Trophoblast cell (in vitro differentiated cells and primary cell): ENCODE data around the gene NUTM2F.
A peak's percentile ranks its signal among the peaks of the same experiment; 100 is the strongest.

Experiments
- DNase-seq, 2 donors: peaks; one replicate each; pipeline ENCODE4 v3.0.0-alpha.2; 2016
- H2AFZ ChIP-seq: 2 replicates; pipeline ENCODE4 v1.6.1; 2013; ENCODE audit warnings: low read length, moderate library complexity, mild to moderate bottlenecking; ENCODE audit not compliant: insufficient read depth, poor library complexity
- H2AK5ac ChIP-seq: 2 replicates; pipeline ENCODE4 v1.6.1; 2013; ENCODE audit warnings: mild to moderate bottlenecking, low read length
- H2BK120ac ChIP-seq: 2 replicates; pipeline ENCODE4 v1.6.1; 2013; ENCODE audit warnings: low read length, mild to moderate bottlenecking, moderate library complexity; ENCODE audit not compliant: insufficient read depth, poor library complexity
- H2BK12ac ChIP-seq: 2 replicates; pipeline ENCODE4 v1.6.1; 2013; ENCODE audit warnings: mild to moderate bottlenecking, low read length, moderate library complexity
- H2BK5ac ChIP-seq: 2 replicates; pipeline ENCODE4 v1.6.1; 2013; ENCODE audit warnings: low read length, low read depth, moderate library complexity, mild to moderate bottlenecking; ENCODE audit not compliant: poor library complexity
- H3K14ac ChIP-seq: 2 replicates; pipeline ENCODE4 v1.6.1; 2013; ENCODE audit warnings: mild to moderate bottlenecking, low read length
- H3K18ac ChIP-seq: 2 replicates; pipeline ENCODE4 v1.6.1; 2013; ENCODE audit warnings: mild to moderate bottlenecking, low read length
- H3K23ac ChIP-seq: 2 replicates; pipeline ENCODE4 v1.6.1; 2013; ENCODE audit warnings: low read length
- H3K27ac ChIP-seq: 2 replicates; pipeline ENCODE4 v1.5.1; 2013; ENCODE audit warnings: low read depth, mild to moderate bottlenecking, inconsistent platforms, low read length, moderate library complexity
- H3K27me3 ChIP-seq: 2 replicates; pipeline ENCODE4 v1.6.1; 2013; ENCODE audit warnings: inconsistent platforms, mild to moderate bottlenecking, low read length, moderate library complexity; ENCODE audit not compliant: insufficient read depth
- H3K36me3 ChIP-seq, 2 experiments: 1 replicate in 1 of 2; 2 replicates in 1 of 2; pipeline ENCODE4 v1.6.1; 2013; ENCODE audit warnings: low read length in 2 of 2, mild to moderate bottlenecking in 2 of 2, moderate library complexity in 1 of 2; ENCODE audit not compliant: insufficient read depth in 2 of 2, control insufficient read depth in 1 of 2
- H3K4ac ChIP-seq: 2 replicates; pipeline ENCODE4 v1.6.1; 2013; ENCODE audit warnings: low read depth, mild to moderate bottlenecking, low read length, moderate library complexity
- H3K4me1 ChIP-seq, 2 experiments: 1 replicate in 1 of 2; 2 replicates in 1 of 2; pipeline ENCODE4 v1.6.1; 2013; ENCODE audit warnings: low read length in 2 of 2, mild to moderate bottlenecking in 2 of 2, moderate library complexity in 1 of 2; ENCODE audit not compliant: insufficient read depth in 2 of 2, control insufficient read depth in 1 of 2
- H3K4me2 ChIP-seq: 2 replicates; pipeline ENCODE4 v1.6.1; 2013; ENCODE audit warnings: inconsistent platforms, mild to moderate bottlenecking, low read length, moderate library complexity
- H3K4me3 ChIP-seq: 2 replicates; pipeline ENCODE4 v1.5.1; 2013; ENCODE audit warnings: mild to moderate bottlenecking, low read depth, low read length, inconsistent platforms
- H3K79me1 ChIP-seq: one replicate; pipeline ENCODE4 v1.6.1; 2013; ENCODE audit warnings: low read length
- H3K79me2 ChIP-seq: 2 replicates; pipeline ENCODE4 v1.6.1; 2013; ENCODE audit warnings: low read length, mild to moderate bottlenecking; ENCODE audit not compliant: control insufficient read depth, insufficient read depth, poor library complexity
- H3K9ac ChIP-seq: 2 replicates; pipeline ENCODE4 v1.6.1; 2013; ENCODE audit warnings: mild to moderate bottlenecking, low read length
- H3K9me3 ChIP-seq: 2 replicates; pipeline ENCODE4 v1.6.1; 2013; ENCODE audit warnings: low read depth, mild to moderate bottlenecking, control low read depth, inconsistent platforms, low read length; ENCODE audit not compliant: insufficient read depth
- H4K12ac ChIP-seq: 2 replicates; pipeline ENCODE4 v1.6.1; 2013; ENCODE audit warnings: low read depth, mild to moderate bottlenecking, low read length, moderate library complexity
- H4K8ac ChIP-seq: 2 replicates; pipeline ENCODE4 v1.6.1; 2013; ENCODE audit warnings: low read depth, mild to moderate bottlenecking, low read length, moderate library complexity
- H4K91ac ChIP-seq: one replicate; pipeline ENCODE4 v1.6.1; 2013; ENCODE audit warnings: low read depth, mild to moderate bottlenecking, low read length, moderate library complexity
- WGBS: extraction: QIAGEN DNeasy Blood & Tissue Kit; methylation state at CpG from one replicate; pipeline ENCODE4 v1.1.7; 2013; ENCODE audit warnings: missing lambda C conversion rate; ENCODE audit not compliant: insufficient read length, insufficient coverage; ENCODE audit errors: extremely low coverage; 5-methylcytosine and 5-hydroxymethylcytosine counted together

The NUTM2F gene

DNA sequence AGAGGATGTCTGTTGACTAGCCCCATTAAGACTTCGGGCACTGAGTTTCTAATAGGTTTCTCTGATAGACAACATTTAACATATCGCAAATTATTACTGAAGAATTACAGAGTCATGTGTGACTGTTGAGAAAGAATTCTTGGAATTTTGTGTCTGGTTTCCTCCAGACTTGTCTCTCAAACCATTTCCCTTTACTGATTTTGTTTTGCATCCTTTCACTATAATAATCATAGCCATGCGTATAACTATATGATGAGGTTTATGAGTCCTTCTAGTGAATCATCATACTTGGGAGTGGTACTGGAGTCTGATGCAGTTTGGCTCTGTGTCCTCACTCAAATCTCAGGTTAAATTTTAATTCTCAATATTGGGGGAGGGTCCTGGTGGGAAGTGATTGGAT lies 42.3 kb downstream of the NUTM2F start:
- H3K79me2 ChIP-seq = no peaks in the 10 kb centered on the region
- no peak overlapping the region for H4K12ac ChIP-seq
- no peak overlapping the region for H3K18ac ChIP-seq
- H2AK5ac ChIP-seq = no peak overlapping the region
- no peaks in the 10 kb centered on the region for H3K79me1 ChIP-seq
- no peak overlapping the region for H2BK120ac ChIP-seq
- no peaks in the 10 kb centered on the region for H3K36me3 ChIP-seq
- H2BK12ac ChIP-seq = no peak overlapping the region
- no CpG with 5 or more reads among the region's 3 CpGs for WGBS
- H3K14ac ChIP-seq = no peak overlapping the region
- H3K23ac ChIP-seq = no peak overlapping the region
- H3K4me3 ChIP-seq = no peak overlapping the region
- no peak overlapping the region for H3K27ac ChIP-seq
- no peak overlapping the region for H2BK5ac ChIP-seq
- H3K9me3 ChIP-seq = no peaks in the 10 kb centered on the region
- no peak overlapping the region for H3K9ac ChIP-seq
- DNase-seq = no peak
- no peak overlapping the region for H4K8ac ChIP-seq
- H3K4ac ChIP-seq = no peak overlapping the region
- H3K4me2 ChIP-seq = no peak overlapping the region
- H2AFZ ChIP-seq = no peak overlapping the region
- no peak overlapping the region for H4K91ac ChIP-seq
- no peaks in the 10 kb centered on the region for H3K4me1 ChIP-seq
- H3K27me3 ChIP-seq = no peaks in the 10 kb centered on the region

DNA sequence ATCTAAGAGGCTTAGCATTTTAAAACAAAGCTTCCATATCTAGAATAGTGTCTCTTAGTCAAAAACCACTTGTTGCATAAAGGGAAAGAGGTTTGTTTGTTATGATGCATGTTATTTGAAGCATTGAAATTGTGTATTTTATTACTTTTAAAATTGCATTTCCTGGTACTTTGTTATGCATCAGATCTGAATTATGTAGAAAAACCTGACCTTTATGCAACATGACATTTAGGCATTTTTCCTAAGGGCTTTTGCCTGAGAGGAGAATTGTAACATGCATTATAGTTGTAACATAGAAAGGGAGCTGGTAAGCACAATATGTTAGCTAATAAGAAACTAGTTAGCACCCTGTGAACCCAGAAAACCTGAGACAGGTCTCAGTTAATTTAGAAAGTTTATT lies 47.3 kb downstream of the NUTM2F start:
- no peaks in the 10 kb centered on the region for H3K27me3 ChIP-seq
- H3K79me1 ChIP-seq = no peaks in the 10 kb centered on the region
- peaks cover 3% of the 10 kb centered on the region for H3K9me3 ChIP-seq
- H2BK12ac ChIP-seq = no peak overlapping the region
- H2BK5ac ChIP-seq = no peak overlapping the region
- H2BK120ac ChIP-seq = no peak overlapping the region
- H3K36me3 ChIP-seq = no peaks in the 10 kb centered on the region
- no peaks in the 10 kb centered on the region for H3K79me2 ChIP-seq
- no peak overlapping the region for H2AFZ ChIP-seq
- H3K14ac ChIP-seq = no peak overlapping the region
- H3K27ac ChIP-seq = no peak overlapping the region
- H3K4me2 ChIP-seq = no peak overlapping the region
- no peak overlapping the region for H3K9ac ChIP-seq
- H3K18ac ChIP-seq = no peak overlapping the region
- no peak overlapping the region for H4K91ac ChIP-seq
- H4K8ac ChIP-seq = no peak overlapping the region
- no peaks in the 10 kb centered on the region for H3K4me1 ChIP-seq
- H2AK5ac ChIP-seq = no peak overlapping the region
- no peak overlapping the region for H4K12ac ChIP-seq
- H3K4ac ChIP-seq = no peak overlapping the region
- no peak overlapping the region for H3K23ac ChIP-seq
- DNase-seq = peak; percentile 18 to 90
- no peak overlapping the region for H3K4me3 ChIP-seq

DNA sequence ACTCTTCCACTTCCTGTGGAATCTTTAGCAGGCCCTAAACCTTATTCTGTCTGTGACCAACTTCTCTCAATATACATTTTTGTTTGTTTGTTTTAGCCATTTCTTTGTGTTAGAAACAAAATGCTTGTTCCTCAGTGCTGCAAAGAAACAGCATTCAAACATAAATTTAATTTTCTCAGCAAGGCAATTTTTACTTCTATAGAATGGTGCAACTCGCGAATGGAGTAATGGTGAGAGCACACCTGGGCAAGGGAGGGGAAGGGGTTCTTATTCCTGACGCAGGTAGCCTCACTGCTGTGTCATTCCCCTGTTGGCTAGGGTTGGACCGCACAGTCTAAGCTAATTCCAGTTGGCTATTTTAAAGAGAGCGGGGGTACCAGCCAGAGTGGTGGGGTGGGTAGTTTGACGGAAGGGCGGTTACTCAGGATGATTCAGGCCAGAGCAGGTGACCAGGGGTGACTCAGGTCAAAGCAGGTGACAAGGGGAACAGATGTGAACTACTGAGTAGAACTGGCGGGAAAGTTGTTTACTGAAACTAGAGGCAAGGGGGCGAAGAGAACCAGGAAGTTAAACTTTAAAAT lies 47.9 kb downstream of the NUTM2F start:
- no peak overlapping the region for H2BK120ac ChIP-seq
- H3K79me2 ChIP-seq = no peaks in the 10 kb centered on the region
- H3K79me1 ChIP-seq = no peaks in the 10 kb centered on the region
- no peak overlapping the region for H3K18ac ChIP-seq
- H3K27ac ChIP-seq = no peak overlapping the region
- no peak overlapping the region for H3K14ac ChIP-seq
- no peak overlapping the region for H4K12ac ChIP-seq
- H3K4me3 ChIP-seq = no peak overlapping the region
- H4K91ac ChIP-seq = no peak overlapping the region
- H4K8ac ChIP-seq = no peak overlapping the region
- H3K4me1 ChIP-seq = no peaks in the 10 kb centered on the region
- DNase-seq = peak; percentile 25 to 41
- no peak overlapping the region for H2BK5ac ChIP-seq
- H3K9me3 ChIP-seq = peaks cover 3% of the 10 kb centered on the region
- no peaks in the 10 kb centered on the region for H3K36me3 ChIP-seq
- H2AK5ac ChIP-seq = no peak overlapping the region
- no peak overlapping the region for H2BK12ac ChIP-seq
- no peaks in the 10 kb centered on the region for H3K27me3 ChIP-seq
- no peak overlapping the region for H2AFZ ChIP-seq
- WGBS = no CpG with 5 or more reads among the region's 9 CpGs
- no peak overlapping the region for H3K4ac ChIP-seq
- H3K23ac ChIP-seq = no peak overlapping the region
- no peak overlapping the region for H3K4me2 ChIP-seq
- H3K9ac ChIP-seq = no peak overlapping the region

DNA sequence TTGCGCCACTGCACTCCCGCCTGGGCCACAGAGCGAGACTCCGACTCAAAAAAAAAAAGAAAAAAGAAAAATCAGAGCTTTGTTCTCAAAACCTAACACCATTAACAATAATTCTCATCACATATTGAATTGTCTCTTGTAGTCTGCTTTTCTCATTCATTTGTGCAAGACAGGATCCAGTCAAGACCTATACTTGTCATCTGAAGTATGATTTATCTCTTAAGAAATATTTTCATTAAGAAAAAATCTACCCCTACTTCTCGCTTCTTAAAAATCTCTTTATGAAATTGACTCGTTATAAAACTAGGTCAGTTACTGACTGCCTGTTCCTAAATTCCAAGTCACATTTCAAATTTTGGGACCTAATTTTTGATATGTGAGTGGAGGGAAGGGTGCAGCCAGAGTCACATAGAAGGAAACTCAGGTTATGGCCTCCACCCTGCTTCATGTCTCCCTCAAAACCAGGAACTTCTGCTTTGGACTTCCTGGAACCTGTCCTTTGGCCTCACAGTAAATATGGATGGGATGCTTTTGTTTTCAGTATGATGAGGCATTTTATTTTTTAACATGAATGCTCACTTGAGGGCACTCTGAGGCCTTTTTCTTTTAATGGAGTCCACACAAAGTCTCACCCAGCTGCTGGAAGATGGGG lies 50.4 kb downstream of the NUTM2F start:
- no peaks in the 10 kb centered on the region for H3K79me2 ChIP-seq
- no peaks in the 10 kb centered on the region for H3K79me1 ChIP-seq
- no peaks in the 10 kb centered on the region for H3K27me3 ChIP-seq
- H2BK5ac ChIP-seq = no peak overlapping the region
- H3K4me2 ChIP-seq = no peak overlapping the region
- no peak overlapping the region for H4K12ac ChIP-seq
- no peaks in the 10 kb centered on the region for H3K4me1 ChIP-seq
- no peak overlapping the region for H2BK12ac ChIP-seq
- no peak overlapping the region for H2BK120ac ChIP-seq
- no peak overlapping the region for H3K18ac ChIP-seq
- no peaks in the 10 kb centered on the region for H3K36me3 ChIP-seq
- no peak overlapping the region for H3K27ac ChIP-seq
- no peak overlapping the region for H3K4me3 ChIP-seq
- H3K9me3 ChIP-seq = peaks cover 3% of the 10 kb centered on the region
- H2AFZ ChIP-seq = no peak overlapping the region
- H3K9ac ChIP-seq = no peak overlapping the region
- H3K23ac ChIP-seq = no peak overlapping the region
- no peak overlapping the region for H4K91ac ChIP-seq
- 100% methylated on average over 1 of the region's 6 CpGs for WGBS
- H4K8ac ChIP-seq = no peak overlapping the region
- DNase-seq = no peak
- H3K4ac ChIP-seq = no peak overlapping the region
- no peak overlapping the region for H3K14ac ChIP-seq
- H2AK5ac ChIP-seq = no peak overlapping the region
